ENCODE measurements around the gene ZNF280D.
"Not testable (repeated sequence)": the region's sequence is repeated elsewhere in the genome, so short reads cannot be mapped to it uniquely, and the experiment has no call there.

The ZNF280D gene

DNA sequence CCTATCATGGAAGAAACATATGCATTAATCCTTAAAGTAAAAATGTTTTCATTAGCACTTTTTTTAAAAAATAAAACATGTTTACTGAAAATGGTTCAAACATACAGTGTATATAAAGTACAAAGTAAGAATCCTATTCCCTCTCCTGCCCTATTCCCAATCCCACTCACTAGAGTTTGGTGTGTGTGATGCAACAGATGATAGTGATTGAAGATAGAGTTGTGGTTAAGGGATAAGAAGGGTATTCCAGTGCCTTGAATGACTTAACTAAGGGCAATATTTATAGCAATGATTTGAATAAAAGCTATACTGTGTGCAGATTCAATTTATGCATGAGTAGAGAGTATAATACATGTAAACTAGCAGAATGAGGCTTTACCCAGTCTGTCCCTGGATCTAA lies 18.1 kb downstream of the ZNF280D start:
- no peak for DNase-seq

DNA sequence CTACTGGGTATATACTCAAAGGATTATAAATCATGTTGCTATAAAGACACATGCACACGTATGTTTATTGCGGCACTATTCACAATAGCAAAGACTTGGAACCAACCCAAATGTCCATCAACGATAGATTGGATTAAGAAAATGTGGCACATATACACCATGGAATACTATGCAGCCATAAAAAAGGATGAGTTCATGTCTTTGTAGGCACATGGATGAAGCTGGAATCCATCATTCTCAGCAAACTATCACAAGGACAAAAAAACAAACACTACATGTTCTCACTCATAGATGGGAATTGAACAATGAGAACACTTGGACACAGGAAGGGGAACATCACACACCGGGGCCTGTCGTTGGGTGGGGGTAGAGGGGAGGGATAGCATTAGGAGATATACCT lies 23.8 kb downstream of the ZNF280D start:
- DNase-seq, result not testable (repeated sequence)

DNA sequence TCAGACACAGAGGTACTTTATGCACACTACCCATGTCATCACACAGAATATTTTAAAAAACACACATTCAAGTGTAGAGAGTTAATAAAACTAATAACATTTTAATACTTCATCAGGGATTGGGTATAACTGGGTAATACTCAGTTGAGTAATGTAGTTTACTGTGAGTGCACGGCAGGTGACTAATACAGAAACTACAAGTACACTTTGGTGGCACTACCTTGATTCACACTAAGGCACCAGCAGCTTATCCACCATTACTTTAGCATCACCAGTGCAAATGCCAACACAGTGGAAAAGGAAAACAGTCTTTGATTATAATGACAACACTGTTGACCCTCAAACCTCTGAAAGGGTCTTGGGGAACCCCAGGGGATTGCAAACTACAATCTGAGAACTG lies 33.6 kb downstream of the ZNF280D start:
- DNase-seq, result no peak

DNA sequence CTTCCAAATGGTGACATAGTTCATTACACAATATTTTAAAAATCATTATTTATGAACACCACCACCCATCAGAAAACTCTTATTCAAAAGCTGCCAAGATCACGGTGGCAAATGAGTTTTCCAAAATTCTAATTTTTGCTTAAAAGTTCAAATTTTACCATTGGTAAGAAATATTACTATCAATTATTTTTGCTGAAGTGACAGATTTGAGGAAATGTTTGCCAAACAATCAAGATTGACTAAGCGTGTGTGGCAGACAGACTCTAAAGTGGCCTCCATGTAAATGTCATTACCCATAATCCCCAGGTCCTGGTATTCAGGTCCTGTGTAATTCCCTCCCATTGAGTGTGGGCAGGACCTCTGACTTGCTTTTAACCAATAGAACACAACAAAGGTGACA lies 35.0 kb downstream of the ZNF280D start:
- no peak for DNase-seq

DNA sequence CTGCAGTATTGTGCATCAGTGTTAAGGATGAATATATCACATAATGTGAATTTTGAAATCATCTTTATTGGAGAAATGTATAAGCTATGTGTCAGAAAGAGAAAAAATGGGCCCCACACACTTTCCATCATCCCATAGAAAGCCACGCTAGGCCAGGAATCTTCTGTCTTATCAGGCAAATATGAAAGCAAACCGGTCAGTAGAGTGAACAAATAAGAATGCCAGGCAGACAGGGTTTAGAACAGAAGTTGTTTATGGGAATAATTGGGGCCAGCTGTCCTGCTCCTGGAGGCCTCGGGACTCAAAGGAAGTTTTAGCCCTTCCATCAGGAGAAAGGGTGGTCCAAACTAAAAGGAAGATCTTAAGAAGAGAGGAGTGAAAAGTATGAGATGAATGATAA lies 39.5 kb downstream of the ZNF280D start:
- DNase-seq, result no peak

DNA sequence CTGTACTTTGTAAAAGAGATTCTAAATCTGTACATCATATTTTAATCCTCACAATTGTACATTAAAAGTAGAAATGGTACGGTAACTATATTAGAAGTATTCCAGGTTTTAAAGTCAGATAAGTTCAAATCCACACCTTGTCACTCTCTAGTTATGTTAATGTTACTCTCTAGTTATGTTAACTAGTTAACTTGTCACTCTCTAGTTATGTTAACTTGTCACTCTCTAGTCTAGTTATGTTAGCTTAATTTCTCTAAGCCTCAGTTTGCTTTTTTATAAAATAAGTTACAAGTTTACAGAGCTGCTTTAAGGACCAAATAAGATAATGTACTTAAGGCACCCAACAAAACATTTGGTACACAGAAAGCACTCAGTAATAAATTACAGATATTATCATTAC lies 42.6 kb downstream of the ZNF280D start:
- DNase-seq, result no peak

DNA sequence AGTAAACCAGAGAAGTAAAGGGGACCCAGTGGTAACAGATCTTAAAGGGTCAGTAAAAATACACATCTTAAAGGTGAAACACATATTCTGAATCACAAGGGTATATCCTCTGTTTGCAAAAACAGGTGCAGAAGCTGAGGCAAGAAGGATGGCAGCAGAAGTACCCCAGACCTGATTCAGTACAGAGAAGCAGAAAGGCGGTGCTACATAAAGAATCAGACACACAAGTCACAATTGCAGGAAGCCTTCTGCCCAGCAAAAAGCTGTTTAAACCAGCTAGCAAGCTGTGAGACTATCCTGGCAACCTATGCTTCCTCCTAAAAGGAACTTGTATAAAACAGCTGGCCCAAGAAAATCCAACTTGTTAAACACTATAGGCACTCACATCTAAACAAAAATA lies 49.4 kb downstream of the ZNF280D start:
- DNase-seq, result no peak

DNA sequence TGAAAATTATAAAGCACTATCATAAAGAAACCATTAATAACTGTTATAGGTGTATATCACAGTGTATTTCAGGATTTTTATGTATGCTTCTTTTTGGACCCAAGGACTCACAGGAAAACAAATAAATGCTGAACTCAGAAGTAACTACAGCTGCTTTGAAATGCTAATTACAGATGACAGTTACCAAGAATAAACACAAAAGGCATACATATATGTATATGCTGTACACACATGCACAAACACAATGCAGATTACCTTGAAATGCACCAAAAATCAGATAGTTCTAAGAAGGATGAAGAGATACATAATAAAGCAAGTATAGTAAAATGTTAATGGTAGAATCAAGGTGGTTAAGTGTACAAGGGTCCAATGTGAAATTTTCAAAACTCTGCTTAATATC lies 52.2 kb downstream of the ZNF280D start:
- DNase-seq, result no peak

DNA sequence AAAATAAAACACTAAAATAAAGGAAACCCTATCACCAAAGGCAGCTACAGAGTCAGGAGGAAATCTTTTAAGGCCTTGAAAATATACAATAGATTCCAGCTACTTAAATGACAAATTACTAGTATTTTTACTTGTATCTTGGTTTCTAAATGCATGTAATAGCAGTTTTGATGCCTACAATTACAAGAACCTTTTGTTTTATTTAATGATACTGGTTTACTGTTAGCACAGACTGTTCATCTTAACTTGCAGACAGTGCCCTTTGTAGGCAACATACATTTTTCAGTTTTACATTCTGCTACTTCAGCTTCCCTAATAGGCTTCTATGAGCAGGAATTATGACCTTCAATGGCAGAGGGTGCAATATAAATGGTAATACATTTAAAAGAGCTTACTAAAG lies 54.1 kb downstream of the ZNF280D start:
- DNase-seq, result no peak

DNA sequence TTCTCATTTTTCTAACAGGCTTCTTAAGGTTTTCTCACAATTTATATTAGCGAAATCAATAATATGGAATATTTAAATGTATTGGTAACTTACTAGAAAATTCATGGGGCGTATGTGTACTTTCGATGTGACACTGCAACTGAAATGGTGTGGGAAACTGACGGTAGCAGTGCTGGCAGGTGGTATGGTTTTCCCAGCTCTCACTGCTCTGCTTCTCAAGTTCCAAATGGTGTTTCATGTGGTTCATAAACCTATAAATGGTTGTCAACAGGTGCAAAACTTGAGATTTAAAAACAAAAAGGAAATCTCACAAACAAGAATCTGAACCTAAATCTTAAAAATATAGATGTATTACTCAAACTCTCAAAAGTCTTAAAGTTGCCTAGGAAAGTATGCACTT lies 54.7 kb downstream of the ZNF280D start:
- DNase-seq, result no peak

DNA sequence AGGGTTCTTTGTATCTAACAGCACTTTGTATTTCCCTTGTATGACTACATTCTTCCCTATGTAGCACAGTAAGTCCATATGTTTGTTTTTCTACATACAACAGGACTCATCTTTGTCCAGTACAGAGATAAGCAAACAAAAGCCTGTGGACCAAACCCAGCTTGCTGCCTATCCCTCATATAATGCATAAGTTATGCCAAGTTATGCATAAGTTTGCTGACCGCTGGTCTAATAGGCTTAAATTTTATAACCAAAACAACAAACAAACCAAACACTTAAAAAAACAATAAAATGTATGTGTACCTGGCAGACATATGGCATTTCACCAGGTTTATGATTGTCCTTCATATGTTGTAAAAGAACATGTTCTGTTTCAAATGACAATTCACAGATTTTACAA lies 56.0 kb downstream of the ZNF280D start:
- DNase-seq, result no peak

DNA sequence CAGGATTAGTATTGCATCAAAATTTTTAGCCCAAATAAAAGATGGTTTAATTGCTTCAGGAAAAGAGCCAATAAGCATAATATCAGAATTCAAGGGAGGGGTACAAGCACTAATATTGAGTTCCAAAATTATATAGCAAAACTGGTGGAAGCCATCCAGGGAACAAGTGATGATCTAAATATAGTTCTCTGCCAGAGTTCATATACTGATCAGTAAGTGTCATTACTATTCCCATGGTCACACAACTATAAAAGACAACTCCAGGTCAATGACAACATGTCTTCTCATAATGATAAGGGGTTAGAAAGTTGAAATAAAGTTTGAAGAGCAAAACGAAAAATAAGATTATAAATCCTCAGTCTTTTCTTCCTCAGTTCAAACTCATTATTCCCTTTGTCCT lies 57.4 kb downstream of the ZNF280D start:
- DNase-seq, result no peak

DNA sequence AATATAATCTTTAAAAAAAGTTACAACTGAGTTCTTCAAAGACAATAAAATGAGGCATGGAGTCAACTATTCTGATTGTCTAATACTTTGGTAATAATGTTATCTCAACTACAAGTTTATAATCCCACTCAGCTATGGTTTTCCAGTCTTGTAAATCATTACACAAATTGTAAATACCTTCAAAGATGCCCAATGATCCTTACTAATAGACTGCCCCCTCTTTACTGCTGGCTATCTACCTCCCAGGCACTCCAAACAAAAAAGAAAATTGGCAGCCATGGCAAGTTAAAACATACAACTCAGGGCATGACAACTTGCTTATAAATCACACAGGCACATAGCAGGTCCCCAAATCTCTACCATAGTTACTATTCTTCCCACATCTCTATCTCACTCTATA lies 58.5 kb downstream of the ZNF280D start:
- DNase-seq, result no peak

DNA sequence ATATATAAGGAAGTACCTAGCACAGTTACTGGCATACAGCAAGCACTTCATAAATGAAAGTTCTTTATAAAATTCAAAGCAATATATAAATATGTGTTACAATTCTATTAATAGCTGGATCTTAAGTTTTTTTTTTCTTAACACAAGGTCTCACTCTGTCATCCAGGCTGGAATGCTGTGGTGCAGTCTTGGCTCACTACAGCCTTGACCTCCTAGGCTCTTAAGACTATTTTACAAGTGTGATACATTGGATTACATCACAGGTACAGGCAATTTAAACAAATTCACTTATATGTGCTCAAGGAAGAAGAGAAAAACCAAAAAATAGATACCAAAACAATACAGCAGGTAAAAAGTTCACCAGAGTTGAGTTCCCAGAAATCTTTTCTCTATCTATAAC lies 60.6 kb downstream of the ZNF280D start:
- DNase-seq, result no peak

DNA sequence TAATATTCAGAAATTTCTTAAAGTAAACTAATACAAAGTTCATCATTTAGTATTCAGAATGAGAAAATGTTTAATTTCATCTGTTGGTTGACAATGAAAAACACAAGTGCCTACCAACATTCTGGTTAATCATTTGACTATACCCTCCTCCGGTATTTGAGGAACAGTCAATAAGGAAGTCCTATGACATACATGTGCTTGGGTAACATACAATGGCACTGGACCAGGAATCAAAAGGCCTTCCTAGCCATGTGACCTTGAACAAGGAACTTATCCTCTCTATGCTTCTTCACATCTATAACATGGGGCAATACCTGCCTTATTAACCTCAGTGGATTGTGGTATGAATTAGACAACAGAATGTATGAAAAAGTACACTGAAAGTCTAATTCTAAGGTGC lies 65.8 kb downstream of the ZNF280D start:
- DNase-seq, result no peak

DNA sequence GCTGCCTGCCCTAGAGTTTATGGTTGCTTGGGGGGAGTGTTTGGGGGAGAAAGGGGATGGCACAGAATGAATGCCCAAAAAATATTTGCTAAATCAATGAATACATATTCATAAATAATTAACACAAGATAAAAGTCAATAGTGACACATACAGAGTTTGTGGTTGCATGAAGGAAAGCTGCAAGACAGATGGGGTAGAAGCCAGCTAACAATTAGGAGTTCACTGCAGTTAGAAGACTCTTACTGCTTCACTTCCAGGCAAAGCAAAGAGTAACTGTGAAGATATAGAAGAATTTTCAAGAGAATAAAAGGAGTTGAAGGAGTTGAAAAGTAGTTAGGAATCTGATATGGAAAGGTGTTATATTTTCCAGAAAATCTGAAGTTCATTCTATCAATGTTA lies 72.4 kb downstream of the ZNF280D start:
- no peak for DNase-seq

DNA sequence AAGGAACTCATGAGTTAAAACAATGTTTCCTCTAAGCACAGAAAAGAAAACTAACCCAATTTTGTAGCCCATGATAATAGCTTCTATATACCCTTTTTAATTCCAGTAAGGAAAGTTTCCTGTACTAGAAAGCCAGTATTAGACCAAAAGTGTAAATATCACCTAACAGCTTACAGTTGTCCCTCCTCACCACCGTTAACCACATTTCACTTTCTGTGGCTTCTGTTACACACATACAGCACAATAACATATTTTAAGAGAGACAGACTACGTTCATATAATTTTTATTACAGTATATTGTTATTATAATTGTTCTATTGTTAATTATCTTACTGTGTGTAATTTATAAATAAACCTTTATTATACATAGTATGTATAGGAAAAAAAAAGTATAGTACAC lies 74.1 kb downstream of the ZNF280D start:
- DNase-seq, result no peak

DNA sequence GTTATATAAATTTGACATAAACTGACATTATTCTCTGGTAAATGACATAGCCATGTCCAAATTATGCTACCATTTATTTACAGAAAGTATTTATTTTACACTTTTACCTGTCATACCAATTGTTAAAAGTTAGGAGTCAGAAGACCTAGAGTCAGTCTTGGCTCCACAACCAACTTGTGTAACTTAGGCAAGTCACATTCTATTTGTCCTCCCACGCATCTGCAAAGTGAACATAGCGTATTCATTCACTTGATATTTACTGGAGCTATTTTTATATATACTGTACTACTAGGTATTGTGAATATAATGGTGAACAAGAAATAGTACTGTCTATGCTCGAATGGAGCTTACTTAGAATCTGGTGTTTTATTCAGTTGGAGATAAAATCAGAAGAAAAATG lies 78.7 kb downstream of the ZNF280D start:
- no peak for DNase-seq

DNA sequence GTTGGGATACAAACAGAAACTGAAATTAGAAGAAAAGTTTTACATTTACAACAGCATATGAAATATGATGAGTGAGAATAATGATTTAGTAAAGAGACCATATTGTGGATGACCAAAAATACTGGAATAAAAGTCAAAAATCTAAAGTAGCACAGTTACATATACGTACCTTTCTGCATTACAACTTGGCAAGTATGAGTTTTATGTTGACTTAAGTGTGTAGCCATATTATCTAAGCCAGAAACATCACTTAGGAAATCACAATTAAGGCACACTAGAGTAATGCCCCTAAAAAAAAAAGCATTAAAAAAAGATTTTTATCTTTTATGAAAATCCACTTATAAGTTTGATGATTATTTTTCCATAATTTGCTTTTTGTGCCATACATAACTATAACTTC lies 79.1 kb downstream of the ZNF280D start:
- no peak for DNase-seq

DNA sequence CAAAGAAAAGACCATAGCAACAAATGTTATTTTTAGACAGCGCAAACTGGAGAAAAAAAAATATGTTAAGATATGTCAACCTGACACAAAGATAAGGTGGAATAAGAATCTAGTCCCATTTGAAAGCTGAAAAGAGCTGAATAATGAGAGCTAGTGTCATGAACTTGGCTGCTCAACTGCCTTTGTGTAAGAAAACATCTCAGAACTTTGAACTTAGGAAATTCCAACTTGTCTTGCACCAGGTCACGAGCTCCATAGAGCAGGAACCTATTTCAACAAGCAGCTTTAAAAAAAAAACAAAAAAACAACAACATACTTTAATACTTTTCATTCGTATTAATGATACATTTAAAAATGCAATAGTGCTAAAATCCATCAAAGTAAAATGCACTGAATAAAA lies 79.5 kb downstream of the ZNF280D start:
- no peak for DNase-seq

DNA sequence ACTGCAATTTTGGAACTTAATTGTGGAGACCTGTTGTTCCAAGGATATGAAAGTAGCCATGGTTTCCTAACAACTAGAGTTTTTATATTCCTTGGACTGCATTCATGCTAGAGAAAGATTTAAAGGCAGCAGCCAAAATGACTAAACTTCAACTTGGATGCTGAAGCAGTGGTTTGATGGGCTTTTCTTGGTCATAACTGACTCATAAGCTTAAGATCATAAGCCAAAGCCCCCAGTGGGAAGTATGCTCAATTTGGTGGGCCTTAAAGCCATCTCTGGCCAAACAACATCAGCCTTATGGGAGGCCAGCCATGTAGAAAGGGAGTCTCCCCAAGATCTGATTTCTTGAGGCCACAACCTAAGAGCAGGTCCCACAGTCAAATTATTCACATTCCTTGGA lies 80.2 kb downstream of the ZNF280D start:
- no peak for DNase-seq

DNA sequence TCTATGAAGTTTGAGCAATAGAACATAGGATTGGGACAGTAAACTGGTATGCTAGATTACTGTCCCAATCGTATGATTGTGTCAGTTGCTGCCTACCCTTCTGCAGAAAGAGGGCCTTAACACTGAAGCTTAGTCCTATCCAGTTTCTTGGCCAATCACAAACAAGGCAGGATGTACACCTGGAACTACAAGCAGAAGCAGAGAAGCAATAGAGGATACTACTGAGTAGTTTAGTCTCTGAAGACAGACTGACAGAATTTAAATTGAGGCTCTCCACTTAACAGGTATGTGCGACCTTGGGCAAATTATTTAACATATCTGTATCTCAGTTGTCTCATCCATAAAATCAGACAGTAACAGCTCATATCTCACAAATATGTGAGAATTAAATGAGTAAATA lies 85.0 kb downstream of the ZNF280D start:
- no peak for DNase-seq

DNA sequence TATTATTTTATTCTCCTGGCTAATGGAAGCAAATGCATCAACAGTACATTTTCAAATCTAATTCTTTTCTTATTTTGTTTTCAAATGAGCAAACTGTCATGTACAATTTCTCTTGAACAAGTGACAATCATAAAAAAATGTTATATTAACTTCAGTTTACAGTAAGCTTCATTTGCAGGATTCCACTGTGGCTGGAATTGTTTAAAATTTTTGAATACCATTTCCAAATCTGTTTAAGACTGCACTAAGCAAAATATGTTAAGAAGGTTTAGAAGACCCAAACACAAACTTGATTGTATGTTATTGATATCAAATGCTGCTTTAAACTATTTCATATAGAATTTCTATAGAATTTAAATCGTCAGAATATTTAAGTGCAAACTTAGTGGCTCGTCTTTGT lies 92.8 kb downstream of the ZNF280D start:
- no peak for DNase-seq

DNA sequence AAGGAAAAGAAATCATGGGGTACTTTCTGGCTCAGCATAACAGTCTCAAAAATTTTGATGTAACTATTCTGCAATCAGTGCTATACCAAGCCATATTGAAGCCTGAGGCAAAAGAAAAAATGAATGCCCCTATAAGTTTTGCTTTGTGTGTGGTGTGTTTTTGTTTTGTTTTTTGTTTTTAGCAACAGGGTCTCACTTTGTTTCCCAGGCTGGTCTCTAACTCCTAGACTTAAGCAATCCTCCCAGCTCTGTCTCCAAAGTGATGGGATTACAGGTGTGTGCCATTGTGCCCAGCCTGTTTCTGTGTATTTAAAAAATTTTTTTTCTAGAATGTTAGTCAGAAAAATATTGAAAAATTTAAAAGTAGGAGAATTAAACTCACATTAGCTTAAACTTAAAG lies 93.2 kb downstream of the ZNF280D start:
- DNase-seq, result no peak

DNA sequence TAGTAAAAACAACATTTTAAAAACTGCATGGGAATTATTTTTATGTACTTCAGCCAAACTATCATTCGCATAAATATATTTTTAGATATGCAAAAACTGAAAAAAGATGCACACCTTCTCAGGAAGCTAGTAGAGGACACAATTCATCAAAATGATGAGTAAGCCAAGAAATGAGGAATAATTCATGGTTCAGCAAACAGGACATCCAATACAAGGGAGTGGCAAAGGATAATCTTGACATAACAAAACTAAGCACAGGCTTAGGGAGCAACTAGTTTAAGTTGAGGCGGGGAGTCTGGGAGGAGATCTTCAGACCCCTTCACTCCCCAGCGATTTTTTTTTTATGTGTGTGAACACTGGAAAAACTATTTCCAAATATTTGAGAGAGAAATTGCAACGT lies 93.7 kb downstream of the ZNF280D start:
- DNase-seq, result no peak

DNA sequence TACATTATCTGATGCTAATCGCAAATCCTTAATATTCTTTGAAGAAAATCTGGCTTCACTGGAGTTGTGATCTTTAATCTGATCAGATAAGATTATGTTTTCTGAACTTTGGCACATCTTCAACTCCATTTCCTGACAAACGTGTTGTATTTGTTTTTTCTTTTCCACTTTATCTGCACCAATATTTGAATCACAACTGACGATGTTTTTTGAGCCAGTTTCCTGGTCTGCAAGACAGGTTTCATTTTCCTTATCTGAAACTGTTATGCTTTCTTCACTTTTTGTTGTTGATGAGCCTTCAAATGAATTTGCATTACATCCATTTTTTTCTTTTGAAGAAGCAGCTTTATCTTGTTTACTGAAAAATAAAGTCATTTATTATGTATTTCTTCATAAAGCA lies 101.5 kb downstream of the ZNF280D start:
- DNase-seq, result no peak

Data from activated T-cell treated with anti-CD3 and anti-CD28 coated beads for 4 hours (primary cell).